ENCODE measurements around the gene ALKBH1.
A peak's percentile ranks its signal among the peaks of the same experiment; 100 is the strongest.
"Not testable (repeated sequence)": the region's sequence is repeated elsewhere in the genome, so short reads cannot be mapped to it uniquely, and the experiment has no call there.

Gene ALKBH1

GRCh38 chr14:77674931-77675330 is 32.9 kb downstream of the ALKBH1 start:
- DNase-seq (ENCODE audit: low read depth in 1 of 2, low spot score in 1 of 2): no peak

GRCh38 chr14:77673193-77673592 is 34.6 kb downstream of the ALKBH1 start:
- no peak for DNase-seq (ENCODE audit: low read depth in 1 of 2, low spot score in 1 of 2)

- no peak for DNase-seq (ENCODE audit: low read depth in 1 of 2, low spot score in 1 of 2)
These were observed 40.5 kb downstream of the ALKBH1 start for GRCh38 chr14:77667331-77667730.

GRCh38 chr14:77663293-77663692 is 44.5 kb downstream of the ALKBH1 start:
- no peak for DNase-seq (ENCODE audit: low read depth in 1 of 2, low spot score in 1 of 2)

- not testable (repeated sequence) for DNase-seq (ENCODE audit: low read depth in 1 of 2, low spot score in 1 of 2)
These were observed 46.3 kb downstream of the ALKBH1 start for GRCh38 chr14:77661562-77661961.

GRCh38 chr14:77660754-77661153 is 47.1 kb downstream of the ALKBH1 start:
- no peak for DNase-seq (ENCODE audit: low read depth in 1 of 2, low spot score in 1 of 2)

- no peak for DNase-seq (ENCODE audit: low read depth in 1 of 2, low spot score in 1 of 2)
These were observed 48.0 kb downstream of the ALKBH1 start for GRCh38 chr14:77659831-77660230.

GRCh38 chr14:77657280-77657679 is 50.5 kb downstream of the ALKBH1 start:
- DNase-seq (ENCODE audit: low read depth in 1 of 2, low spot score in 1 of 2): no peak

- DNase-seq (ENCODE audit: low read depth in 1 of 2, low spot score in 1 of 2): no peak
These were observed 53.8 kb downstream of the ALKBH1 start for GRCh38 chr14:77654001-77654441.

GRCh38 chr14:77649326-77649725 is 58.5 kb downstream of the ALKBH1 start:
- DNase-seq (ENCODE audit: low read depth in 1 of 2, low spot score in 1 of 2): no peak

- no peak for DNase-seq (ENCODE audit: low read depth in 1 of 2, low spot score in 1 of 2)
These were observed 59.2 kb downstream of the ALKBH1 start for GRCh38 chr14:77648520-77649200.

- no peak for DNase-seq (ENCODE audit: low read depth in 1 of 2, low spot score in 1 of 2)
These were observed 60.0 kb downstream of the ALKBH1 start for GRCh38 chr14:77647853-77648252.

GRCh38 chr14:77646907-77647306 is 60.9 kb downstream of the ALKBH1 start:
- DNase-seq (ENCODE audit: low read depth in 1 of 2, low spot score in 1 of 2): no peak

- DNase-seq (ENCODE audit: low read depth in 1 of 2, low spot score in 1 of 2): no peak
These were observed 62.1 kb downstream of the ALKBH1 start for GRCh38 chr14:77645520-77646230.

- no peak for DNase-seq (ENCODE audit: low read depth in 1 of 2, low spot score in 1 of 2)
These were observed 65.4 kb downstream of the ALKBH1 start for GRCh38 chr14:77642407-77642806.

- DNase-seq (ENCODE audit: low read depth in 1 of 2, low spot score in 1 of 2): peak; percentile 44 to 56
These were observed 66.1 kb downstream of the ALKBH1 start for GRCh38 chr14:77641534-77642341.

GRCh38 chr14:77640756-77641533 is 66.9 kb downstream of the ALKBH1 start:
- no peak for DNase-seq (ENCODE audit: low read depth in 1 of 2, low spot score in 1 of 2)

- DNase-seq (ENCODE audit: low read depth in 1 of 2, low spot score in 1 of 2): no peak
These were observed 69.1 kb downstream of the ALKBH1 start for GRCh38 chr14:77638771-77639171.

- not testable (repeated sequence) for DNase-seq (ENCODE audit: low read depth in 1 of 2, low spot score in 1 of 2)
These were observed 72.0 kb downstream of the ALKBH1 start for GRCh38 chr14:77635869-77636268.

- not testable (repeated sequence) for DNase-seq (ENCODE audit: low read depth in 1 of 2, low spot score in 1 of 2)
These were observed 72.4 kb downstream of the ALKBH1 start for GRCh38 chr14:77635466-77635865.

GRCh38 chr14:77630111-77630510 is 77.7 kb downstream of the ALKBH1 start:
- no peak for DNase-seq (ENCODE audit: low read depth in 1 of 2, low spot score in 1 of 2)
